Measurements from ENCODE around the gene POU4F1.

DNA sequence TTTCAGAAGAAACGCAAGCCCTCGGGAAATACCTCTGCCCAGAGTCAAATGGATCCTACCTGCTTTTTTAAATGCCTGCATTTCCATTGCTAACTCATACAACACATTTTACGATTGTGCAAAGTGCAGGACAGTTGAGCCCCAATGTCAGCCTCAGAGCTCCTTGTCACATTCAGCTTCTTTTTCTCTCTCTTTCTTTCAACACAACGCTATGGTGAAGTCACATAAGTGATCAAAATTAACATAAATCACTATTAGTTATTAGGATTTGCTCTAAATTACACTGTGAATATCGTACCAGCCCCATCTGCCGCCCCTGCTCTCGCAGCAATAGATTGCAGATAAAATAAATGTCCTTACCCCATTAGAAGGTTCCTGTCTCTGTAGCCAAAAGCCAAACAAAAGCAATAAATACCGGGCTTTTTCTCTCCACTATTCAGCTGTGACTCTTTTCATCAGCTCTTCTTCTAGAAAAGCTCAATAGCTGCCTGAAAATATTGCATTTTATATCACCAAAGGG, 8.8 kb downstream of the POU4F1 start:
- TF ChIP-seq, protein P1, sequence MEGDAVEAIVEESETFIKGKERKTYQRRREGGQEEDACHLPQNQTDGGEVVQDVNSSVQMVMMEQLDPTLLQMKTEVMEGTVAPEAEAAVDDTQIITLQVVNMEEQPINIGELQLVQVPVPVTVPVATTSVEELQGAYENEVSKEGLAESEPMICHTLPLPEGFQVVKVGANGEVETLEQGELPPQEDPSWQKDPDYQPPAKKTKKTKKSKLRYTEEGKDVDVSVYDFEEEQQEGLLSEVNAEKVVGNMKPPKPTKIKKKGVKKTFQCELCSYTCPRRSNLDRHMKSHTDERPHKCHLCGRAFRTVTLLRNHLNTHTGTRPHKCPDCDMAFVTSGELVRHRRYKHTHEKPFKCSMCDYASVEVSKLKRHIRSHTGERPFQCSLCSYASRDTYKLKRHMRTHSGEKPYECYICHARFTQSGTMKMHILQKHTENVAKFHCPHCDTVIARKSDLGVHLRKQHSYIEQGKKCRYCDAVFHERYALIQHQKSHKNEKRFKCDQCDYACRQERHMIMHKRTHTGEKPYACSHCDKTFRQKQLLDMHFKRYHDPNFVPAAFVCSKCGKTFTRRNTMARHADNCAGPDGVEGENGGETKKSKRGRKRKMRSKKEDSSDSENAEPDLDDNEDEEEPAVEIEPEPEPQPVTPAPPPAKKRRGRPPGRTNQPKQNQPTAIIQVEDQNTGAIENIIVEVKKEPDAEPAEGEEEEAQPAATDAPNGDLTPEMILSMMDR (IDR thresholded peaks at IDR 0.05) = no peak
- TF ChIP-seq POLR2A (IDR thresholded peaks at IDR 0.05) = no peak
